ENCODE measurements around the gene ADA. TPM values are rescaled to one million over a fixed set of nuclear protein-coding genes. Genes with fewer than 3 reads are reported as not detected.
A peak's percentile ranks its signal among the peaks of the same experiment; 100 is the strongest.

Gene ADA
- total and polyA plus RNA-seq, 2 of the 4 experiments (the other 2 are of a cell fraction), result 8.1 to 11.0 TPM

DNA sequence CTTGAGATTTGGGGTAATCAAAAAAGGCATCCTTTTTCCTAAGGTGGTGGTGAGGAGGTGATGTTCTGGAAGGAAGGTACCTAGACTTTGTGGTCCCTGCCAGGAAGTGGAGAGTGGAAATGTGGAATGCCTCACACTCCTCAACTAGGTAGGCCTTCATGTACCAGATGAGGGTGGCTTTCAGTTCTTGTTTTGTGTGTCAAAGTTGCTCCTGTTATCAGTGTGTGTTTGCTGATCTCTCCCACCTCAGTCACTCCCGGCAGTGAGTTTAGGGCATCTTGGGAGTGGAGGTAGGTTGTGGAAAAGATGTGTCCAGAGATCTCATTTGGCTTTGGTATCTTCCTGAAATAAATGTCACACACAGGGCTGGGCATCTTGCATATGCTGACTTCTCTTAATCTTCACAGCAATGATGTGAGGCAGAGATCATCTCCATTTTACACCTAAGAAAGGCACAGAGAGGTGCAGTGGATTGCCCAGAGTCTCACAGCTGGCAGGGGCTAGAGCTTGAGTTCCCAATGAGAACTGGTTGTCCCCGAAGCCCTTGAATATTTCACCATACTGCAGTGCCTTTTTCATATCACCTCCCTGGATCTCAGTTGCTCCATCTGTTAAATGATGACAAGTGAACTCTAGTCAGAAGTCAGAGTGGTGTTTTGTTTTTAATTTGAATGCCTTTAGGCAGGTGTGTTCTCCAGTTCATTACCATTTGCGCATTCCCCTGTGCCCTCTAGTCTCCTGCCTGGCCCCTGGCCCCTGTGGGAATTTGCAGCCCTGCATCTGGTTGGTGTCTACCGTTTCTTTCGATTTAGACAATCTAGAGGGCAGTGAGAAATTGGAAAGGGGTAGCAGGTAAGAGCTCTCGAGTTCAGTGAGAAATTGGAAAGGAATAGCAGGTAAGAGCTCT is 66.2 kb downstream of the ADA start (continued):
- TF ChIP-seq MAFK (IDR thresholded peaks at IDR 0.05; ENCODE audit: low read depth, low read length), result no peak
- TF ChIP-seq FOS (IDR thresholded peaks at IDR 0.05; ENCODE audit: low read depth, low read length), result no peak

DNA sequence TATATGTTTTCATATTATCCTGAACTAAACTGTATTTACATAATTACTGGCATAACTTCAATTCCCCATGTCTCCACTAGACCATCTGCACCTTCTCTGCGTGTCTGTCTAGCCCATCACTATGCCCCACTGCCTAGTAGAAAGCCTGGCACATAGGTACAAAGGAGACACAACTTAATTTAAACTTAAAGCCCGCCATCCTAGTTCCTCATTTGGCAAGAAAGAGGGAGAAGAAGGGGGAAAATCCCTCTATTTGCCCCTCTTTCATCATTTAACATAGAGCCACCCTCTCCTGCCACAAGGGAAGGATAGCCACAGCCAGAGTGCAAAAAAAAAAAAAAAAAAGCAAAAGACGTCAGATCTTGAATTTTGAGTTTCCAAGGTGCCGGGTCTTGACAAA is 67.3 kb downstream of the ADA start:
- Histone ChIP-seq H3K4me2 (ENCODE audit: low read depth, low read length) (peak overlapping the region; percentile 79), H2AK5ac (ENCODE audit: low read depth, low read length) (peak overlapping the region; percentile 46; the same call in 1 of the 2 replicates), H3K79me1 (ENCODE audit: low read depth in 1 of 2, low read length in 2 of 2) (peaks cover 18 to 70% of the 10 kb centered on the region in 2 experiments; a peak in 3 of 4 replicates), H2BK5ac (ENCODE audit: low read depth, low read length, poor library complexity, severe bottlenecking) (no peak overlapping the region), H2BK20ac (ENCODE audit: low read depth, low read length) (no peak overlapping the region; the same call in 1 of the 2 replicates), H3K23ac (ENCODE audit: low read depth, low read length) (peak overlapping the region; percentile 70; the same call in 1 of the 2 replicates), H2AFZ (replicated peaks; ENCODE audit: low read length, poor library complexity) (no peak overlapping the region), H3K14ac (replicated peaks; ENCODE audit: low read depth, low read length) (peak overlapping the region; percentile 48; the same call in 1 of the 2 replicates), H3K56ac (ENCODE audit: extremely low read depth, insufficient read depth, low read length) (no peak overlapping the region), H3K27ac (ENCODE audit: insufficient read depth, low read length) (no peak overlapping the region), H2BK120ac (ENCODE audit: low read depth, low read length) (no peak overlapping the region), H3K9me1 (ENCODE audit: insufficient read depth, low read length) (peaks cover 28% of the 10 kb centered on the region), H4K5ac (ENCODE audit: low read depth, low read length) (no peak overlapping the region), H4K91ac (ENCODE audit: insufficient read depth, low read depth, low read length) (no peak overlapping the region), H3K9ac (ENCODE audit: low read depth, low read length) (no peak overlapping the region), H3K18ac (ENCODE audit: low read depth, low read length) (no peak overlapping the region), H3K4me1 (ENCODE audit: control insufficient read depth, insufficient read depth, low read length) (peaks cover 28% of the 10 kb centered on the region), H3K4ac (ENCODE audit: low read depth, low read length) (peak overlapping the region; percentile 64; the same call in 1 of the 2 replicates), H3K4me3 (ENCODE audit: insufficient read depth, low read depth, low read length) (no peak overlapping the region), H4K8ac (ENCODE audit: low read depth in 2 of 2, low read length in 2 of 2) (no peak overlapping the region), H2BK15ac (ENCODE audit: low read depth, low read length) (peak overlapping the region; percentile 38; the same call in 1 of the 3 replicates), H2AK9ac (replicated peaks; ENCODE audit: low read depth, low read length, poor library complexity) (no peak overlapping the region), H3K36me3 (ENCODE audit: control insufficient read depth, insufficient read depth, low read length) (no peaks in the 10 kb centered on the region), H3K9me3 (ENCODE audit: control insufficient read depth, insufficient read depth, low read length) (no peaks in the 10 kb centered on the region), H4K20me1 (ENCODE audit: insufficient read depth, low read length) (peaks cover 3% of the 10 kb centered on the region; the same call in 1 of the 2 replicates), H3K27me3 (ENCODE audit: control insufficient read depth, insufficient read depth, low read length) (no peaks in the 10 kb centered on the region)
- POLR2A ChIA-PET (ENCODE audit: unreplicated experiment), result no interaction called here
- in situ Hi-C loops (cut with MboI; ENCODE audit: low sequenced_read_pairs) (no loop called here), dilution Hi-C loops (cut with HindIII; ENCODE audit: low sequenced_read_pairs, unreplicated experiment) (no loop called here), intact Hi-C loops (cut with micrococcal nuclease) (no loop called here)
- no TSS peak for BruUV-seq (replicated peaks)
- CTCF ChIA-PET, result no interaction called here
- DNase-seq (no peak), ATAC-seq (ENCODE audit: low read depth) (no peak)
- no CpG with 5 or more reads among the region's 4 CpGs for WGBS, 2 experiments (ENCODE audit: extremely low coverage in 2 of 2, insufficient read length in 1 of 2)
- TF ChIP-seq RCOR1 (IDR thresholded peaks at IDR 0.05; ENCODE audit: insufficient replicate concordance, low read length) (no peak), SMC3 (IDR thresholded peaks at IDR 0.05; ENCODE audit: low read depth, low read length) (no peak), MAZ (IDR thresholded peaks at IDR 0.05; ENCODE audit: borderline replicate concordance, low read depth, low read length) (no peak), CEBPB (IDR thresholded peaks at IDR 0.05; ENCODE audit: low read depth, low read length) (no peak), RAD21 (IDR thresholded peaks at IDR 0.05; ENCODE audit: low read length) (no peak), POLR2A (IDR thresholded peaks at IDR 0.05; ENCODE audit: low read depth, low read length) (no peak), RFX5 (IDR thresholded peaks at IDR 0.05; ENCODE audit: low read depth, low read length) (no peak), MXI1 (IDR thresholded peaks at IDR 0.05; ENCODE audit: borderline replicate concordance, low read depth, low read length) (no peak), MAFK (IDR thresholded peaks at IDR 0.05; ENCODE audit: low read depth, low read length) (no peak), BHLHE40 (IDR thresholded peaks at IDR 0.05; ENCODE audit: low read depth, low read length) (no peak), NFE2L2 (IDR thresholded peaks at IDR 0.05; ENCODE audit: low read depth, low read length) (no peak), FOS (IDR thresholded peaks at IDR 0.05; ENCODE audit: low read depth, low read length) (no peak), CHD1 (IDR thresholded peaks at IDR 0.05; ENCODE audit: low read depth, low read length) (no peak)
- TF ChIP-seq, protein P1, sequence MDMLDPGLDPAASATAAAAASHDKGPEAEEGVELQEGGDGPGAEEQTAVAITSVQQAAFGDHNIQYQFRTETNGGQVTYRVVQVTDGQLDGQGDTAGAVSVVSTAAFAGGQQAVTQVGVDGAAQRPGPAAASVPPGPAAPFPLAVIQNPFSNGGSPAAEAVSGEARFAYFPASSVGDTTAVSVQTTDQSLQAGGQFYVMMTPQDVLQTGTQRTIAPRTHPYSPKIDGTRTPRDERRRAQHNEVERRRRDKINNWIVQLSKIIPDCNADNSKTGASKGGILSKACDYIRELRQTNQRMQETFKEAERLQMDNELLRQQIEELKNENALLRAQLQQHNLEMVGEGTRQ (IDR thresholded peaks at IDR 0.05; ENCODE audit: low read depth, low read length), result no peak
- TF ChIP-seq, protein P2, sequence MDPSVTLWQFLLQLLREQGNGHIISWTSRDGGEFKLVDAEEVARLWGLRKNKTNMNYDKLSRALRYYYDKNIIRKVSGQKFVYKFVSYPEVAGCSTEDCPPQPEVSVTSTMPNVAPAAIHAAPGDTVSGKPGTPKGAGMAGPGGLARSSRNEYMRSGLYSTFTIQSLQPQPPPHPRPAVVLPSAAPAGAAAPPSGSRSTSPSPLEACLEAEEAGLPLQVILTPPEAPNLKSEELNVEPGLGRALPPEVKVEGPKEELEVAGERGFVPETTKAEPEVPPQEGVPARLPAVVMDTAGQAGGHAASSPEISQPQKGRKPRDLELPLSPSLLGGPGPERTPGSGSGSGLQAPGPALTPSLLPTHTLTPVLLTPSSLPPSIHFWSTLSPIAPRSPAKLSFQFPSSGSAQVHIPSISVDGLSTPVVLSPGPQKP (IDR thresholded peaks at IDR 0.05; ENCODE audit: borderline replicate concordance, low read depth, low read length), result no peak
